Measurements from ENCODE around the gene RASAL1. TPM values are rescaled to one million over a fixed set of nuclear protein-coding genes. Genes with fewer than 3 reads are reported as not detected.

The RASAL1 gene
- total RNA-seq, 1 donor from 2014 or later: 0.26 TPM

DNA sequence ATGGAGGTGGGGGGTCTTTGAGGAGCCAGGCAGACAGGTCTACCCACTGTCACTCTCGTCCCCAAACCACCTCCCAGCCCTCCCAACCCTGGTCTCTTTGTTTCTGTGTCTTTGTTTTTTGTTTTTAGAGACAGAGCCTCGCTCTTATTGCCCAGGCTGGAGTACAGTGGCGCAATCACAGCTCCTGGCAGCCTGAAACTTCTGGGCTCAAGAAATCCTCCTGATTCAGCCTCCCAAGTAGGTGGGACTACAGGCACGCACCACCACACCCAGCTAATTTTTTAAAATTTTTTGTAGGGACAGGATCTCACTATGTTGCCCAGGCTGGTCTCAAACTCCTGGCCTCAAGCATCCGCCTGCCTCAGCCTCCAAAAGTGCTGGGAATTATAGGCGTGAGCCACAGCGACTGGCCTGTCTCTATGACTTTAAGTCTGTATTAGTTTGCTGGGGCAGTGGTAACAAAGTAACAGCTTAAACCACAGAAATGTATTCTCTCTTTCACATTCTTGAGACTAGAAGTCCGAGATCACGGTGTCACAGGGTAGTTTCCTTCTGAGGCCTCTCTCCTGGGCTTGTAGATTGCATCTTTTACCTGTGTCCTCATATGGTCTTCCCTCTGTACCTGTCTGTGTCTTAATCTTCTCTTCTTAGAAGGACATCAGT is 52.9 kb downstream of the RASAL1 start:
- Histone ChIP-seq H3K36me3 (ENCODE audit: control insufficient read depth, insufficient read depth, low read length) (no peaks in the 10 kb centered on the region), H3K4me3 (ENCODE audit: low read depth, low read length) (no peak overlapping the region), H3K27me3 (ENCODE audit: control insufficient read depth, insufficient read depth, low read length) (peaks cover 7% of the 10 kb centered on the region)
- TF ChIP-seq, protein P1, sequence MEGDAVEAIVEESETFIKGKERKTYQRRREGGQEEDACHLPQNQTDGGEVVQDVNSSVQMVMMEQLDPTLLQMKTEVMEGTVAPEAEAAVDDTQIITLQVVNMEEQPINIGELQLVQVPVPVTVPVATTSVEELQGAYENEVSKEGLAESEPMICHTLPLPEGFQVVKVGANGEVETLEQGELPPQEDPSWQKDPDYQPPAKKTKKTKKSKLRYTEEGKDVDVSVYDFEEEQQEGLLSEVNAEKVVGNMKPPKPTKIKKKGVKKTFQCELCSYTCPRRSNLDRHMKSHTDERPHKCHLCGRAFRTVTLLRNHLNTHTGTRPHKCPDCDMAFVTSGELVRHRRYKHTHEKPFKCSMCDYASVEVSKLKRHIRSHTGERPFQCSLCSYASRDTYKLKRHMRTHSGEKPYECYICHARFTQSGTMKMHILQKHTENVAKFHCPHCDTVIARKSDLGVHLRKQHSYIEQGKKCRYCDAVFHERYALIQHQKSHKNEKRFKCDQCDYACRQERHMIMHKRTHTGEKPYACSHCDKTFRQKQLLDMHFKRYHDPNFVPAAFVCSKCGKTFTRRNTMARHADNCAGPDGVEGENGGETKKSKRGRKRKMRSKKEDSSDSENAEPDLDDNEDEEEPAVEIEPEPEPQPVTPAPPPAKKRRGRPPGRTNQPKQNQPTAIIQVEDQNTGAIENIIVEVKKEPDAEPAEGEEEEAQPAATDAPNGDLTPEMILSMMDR (IDR thresholded peaks at IDR 0.05; ENCODE audit: insufficient read depth, low read length, severe bottlenecking): no peak
- no peak for FAIRE-seq
- no peak for DNase-seq (ENCODE audit: low read depth)

DNA sequence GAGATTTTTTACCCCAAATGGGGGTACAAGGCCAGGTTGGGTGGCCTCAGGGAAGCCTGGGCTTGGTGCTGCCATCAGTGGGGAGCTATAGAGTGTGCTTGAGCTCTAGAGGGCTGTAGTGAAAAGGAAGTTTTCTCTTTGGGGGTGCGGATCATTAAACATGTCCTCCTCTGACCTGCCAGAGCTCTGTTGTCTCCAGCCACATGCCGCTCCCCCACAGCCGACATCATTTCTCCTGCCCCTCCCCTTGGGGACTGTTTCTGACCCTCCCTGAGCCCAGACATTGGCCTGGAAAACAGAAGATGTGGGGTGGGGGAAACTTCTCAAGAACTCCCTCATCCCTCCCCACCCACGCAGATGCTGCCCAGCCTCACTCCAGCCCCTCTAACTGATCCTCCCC is 53.7 kb downstream of the RASAL1 start:
- H3K36me3 ChIP-seq (ENCODE audit: control insufficient read depth, insufficient read depth, low read length): no peaks in the 10 kb centered on the region
- TF ChIP-seq, protein P1 (IDR thresholded peaks at IDR 0.05; ENCODE audit: insufficient read depth, low read length, severe bottlenecking): no peak
- H3K4me3 ChIP-seq (ENCODE audit: low read depth, low read length): no peak overlapping the region
- FAIRE-seq (no peak), DNase-seq (ENCODE audit: low read depth) (no peak)
- peaks cover 10% of the 10 kb centered on the region for H3K27me3 ChIP-seq (ENCODE audit: control insufficient read depth, insufficient read depth, low read length)

DNA sequence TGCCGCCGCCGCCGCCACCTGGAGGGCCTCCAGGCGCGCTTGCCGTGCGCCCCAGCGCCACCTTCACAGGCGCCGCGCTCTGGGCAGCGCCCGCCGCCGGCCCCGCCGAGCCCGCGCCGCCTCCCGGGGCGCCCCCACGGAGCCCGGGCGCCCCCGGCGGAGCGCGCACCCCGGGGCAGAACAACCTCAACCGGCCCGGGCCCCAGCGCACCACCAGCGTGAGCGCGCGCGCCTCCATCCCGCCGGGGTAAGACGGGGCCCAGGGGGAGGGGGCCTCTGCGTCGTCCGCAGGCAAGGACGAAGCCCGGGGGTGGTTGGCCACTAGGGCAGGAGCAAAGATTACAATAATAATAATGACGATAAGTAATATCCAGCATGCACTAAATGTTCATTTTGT is 57.7 kb downstream of the RASAL1 start:
- DNase-seq (ENCODE audit: low read depth) (no peak), FAIRE-seq (no peak)
- H3K4me3 ChIP-seq (ENCODE audit: low read depth, low read length): no peak overlapping the region
- no peaks in the 10 kb centered on the region for H3K36me3 ChIP-seq (ENCODE audit: control insufficient read depth, insufficient read depth, low read length)
- H3K27me3 ChIP-seq (ENCODE audit: control insufficient read depth, insufficient read depth, low read length): peaks cover 10% of the 10 kb centered on the region
- TF ChIP-seq, protein P1 (IDR thresholded peaks at IDR 0.05; ENCODE audit: insufficient read depth, low read length, severe bottlenecking): no peak

DNA sequence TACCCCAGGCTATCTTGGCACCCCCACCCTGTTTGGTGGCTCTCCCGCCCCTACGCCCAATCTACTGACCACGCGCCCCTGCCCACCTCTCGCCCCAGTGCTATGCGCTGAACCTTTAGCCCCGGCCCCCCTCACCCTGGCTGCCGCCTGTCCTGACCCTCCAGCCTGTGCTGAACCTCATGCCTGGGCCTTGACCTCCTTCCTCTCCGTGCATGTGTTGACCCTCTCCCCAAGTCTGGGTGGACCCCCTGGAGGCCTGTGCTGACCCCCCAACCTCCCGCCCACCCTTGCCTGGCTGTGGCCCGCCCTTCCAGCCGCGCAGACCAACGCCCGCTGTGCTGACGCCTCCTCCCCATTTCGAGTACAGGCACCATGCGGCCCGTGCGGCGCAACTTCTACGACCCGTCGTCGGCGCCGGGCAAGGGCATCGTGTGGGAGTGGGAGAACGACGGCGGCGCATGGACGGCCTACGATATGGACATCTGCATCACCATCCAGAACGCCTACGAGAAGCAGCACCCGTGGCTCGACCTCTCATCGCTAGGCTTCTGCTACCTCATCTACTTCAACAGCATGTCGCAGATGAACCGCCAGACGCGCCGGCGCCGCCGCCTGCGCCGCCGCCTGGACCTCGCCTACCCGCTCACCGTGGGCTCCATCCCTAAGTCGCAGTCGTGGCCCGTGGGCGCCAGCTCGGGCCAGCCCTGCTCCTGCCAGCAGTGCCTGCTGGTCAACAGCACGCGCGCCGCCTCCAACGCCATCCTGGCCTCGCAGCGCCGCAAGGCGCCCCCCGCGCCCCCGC is 58.3 kb downstream of the RASAL1 start:
- Histone ChIP-seq H3K4me3 (ENCODE audit: low read depth, low read length) (no peak overlapping the region), H3K36me3 (ENCODE audit: control insufficient read depth, insufficient read depth, low read length) (no peaks in the 10 kb centered on the region), H3K27me3 (ENCODE audit: control insufficient read depth, insufficient read depth, low read length) (peaks cover 9% of the 10 kb centered on the region)
- TF ChIP-seq, protein P1 (IDR thresholded peaks at IDR 0.05; ENCODE audit: insufficient read depth, low read length, severe bottlenecking): no peak
- DNase-seq (ENCODE audit: low read depth) (no peak), FAIRE-seq (no peak)

DNA sequence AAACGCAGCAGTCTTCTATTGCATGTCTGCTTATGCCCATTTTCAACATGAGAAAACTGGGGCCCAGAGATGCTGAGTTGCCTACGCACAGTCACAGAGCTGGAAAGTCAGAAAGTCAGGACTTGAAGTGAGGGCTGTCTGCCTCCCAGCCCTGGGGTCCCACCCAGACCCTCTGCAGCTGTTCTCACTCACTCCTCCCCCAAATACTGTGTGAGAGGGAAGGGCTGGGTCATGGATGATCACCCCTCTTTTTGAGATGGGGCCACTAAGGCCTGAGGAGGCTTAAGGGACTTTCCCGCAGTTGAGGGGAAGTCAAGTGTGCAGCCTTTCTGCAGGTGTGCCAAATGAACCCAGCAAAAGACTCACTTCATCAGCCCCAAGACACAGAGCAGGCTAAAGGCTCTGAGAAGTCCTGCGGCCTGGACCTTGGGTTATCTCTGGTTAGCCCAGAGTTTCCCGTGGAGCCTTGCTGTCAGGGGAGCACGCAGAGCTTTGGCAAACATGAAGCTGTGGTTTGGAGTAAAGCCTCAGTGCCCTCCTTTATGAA is 60.4 kb downstream of the RASAL1 start:
- no peak for DNase-seq (ENCODE audit: low read depth)
- peaks cover 9% of the 10 kb centered on the region for H3K27me3 ChIP-seq (ENCODE audit: control insufficient read depth, insufficient read depth, low read length)
- FAIRE-seq: no peak
- TF ChIP-seq, protein P1 (IDR thresholded peaks at IDR 0.05; ENCODE audit: insufficient read depth, low read length, severe bottlenecking): no peak
- H3K4me3 ChIP-seq (ENCODE audit: low read depth, low read length): no peak overlapping the region
- H3K36me3 ChIP-seq (ENCODE audit: control insufficient read depth, insufficient read depth, low read length): no peaks in the 10 kb centered on the region

Data from bronchial epithelial cell (primary cell).